Tibial nerve (tissue), 4 donors: ENCODE measurements around the gene AFF2. TPM values are rescaled to one million over a fixed set of nuclear protein-coding genes. Genes with fewer than 3 reads are reported as not detected.

ENCODE experiments used
- DNase-seq, 2 donors: peaks; one replicate each; pipeline ENCODE4 v3.0.0-alpha.2; 2019; ENCODE audit warnings: low spot score in 2 of 2
- H3K27ac ChIP-seq, 4 donors: fragments of 200-600 bp; sonication (generic) in 3 of 4; one replicate each; pipeline ENCODE4 v1.5.1; 2017 to 2019; ENCODE audit warnings: mild to moderate bottlenecking in 1 of 4
- H3K27me3 ChIP-seq, 2 donors: fragments of 200-600 bp; sonication (generic) in 1 of 2; one replicate each; pipeline versions ENCODE4 v1.5.1 to v1.6.0; 2017 to 2019
- H3K36me3 ChIP-seq, 3 donors: fragments of 200-600 bp; sonication (generic); one replicate each; pipeline ENCODE4 v1.5.1; 2018 to 2019
- H3K4me1 ChIP-seq, 4 donors: fragments of 200-600 bp; sonication (generic) in 3 of 4; one replicate each; pipeline ENCODE4 v1.5.1; 2017 to 2019
- H3K4me3 ChIP-seq, 4 donors: fragments of 200-600 bp; sonication (generic) in 3 of 4; one replicate each; pipeline ENCODE4 v1.5.1; 2017 to 2019; ENCODE audit warnings: mild to moderate bottlenecking in 1 of 4, moderate library complexity in 1 of 4
- H3K9me3 ChIP-seq, 4 donors: fragments of 200-600 bp; sonication (generic) in 3 of 4; one replicate each; pipeline ENCODE4 v1.5.1; 2017 to 2019
- CTCF ChIP-seq, 5 experiments: fragments of 200-600 bp in 3 of 5; fragments of 450-650 bp in 2 of 5; sonication (generic) in 3 of 5; IDR thresholded peaks; one replicate each; pipeline ENCODE4 v1.5.1; 2016 to 2019; ENCODE audit warnings: antibody characterized with exemption in 5 of 5, mild to moderate bottlenecking in 3 of 5, moderate library complexity in 2 of 5
- EP300 ChIP-seq, 2 donors: sonication (generic); formaldehyde crosslinking; IDR thresholded peaks; one replicate each; pipeline ENCODE4 v1.6.1; 2017; ENCODE audit warnings: antibody characterized with exemption in 2 of 2, mild to moderate bottlenecking in 1 of 2
- POLR2A ChIP-seq, 2 donors: fragments of 450-650 bp; IDR thresholded peaks; one replicate each; pipeline ENCODE4 v1.6.1; 2017; ENCODE audit warnings: antibody characterized with exemption in 2 of 2, mild to moderate bottlenecking in 2 of 2, moderate library complexity in 2 of 2
- WGBS, 2 donors: methylation state at CpG; one replicate each; pipeline ENCODE4 v1.1.5; 2018; 5-methylcytosine and 5-hydroxymethylcytosine counted together
- total RNA-seq, 4 donors: library from RNA; depleted of rRNA; stranded (reverse); fragments of >200 nt; gene quantifications; one replicate each; pipeline ENCODE4 v1.1.0, GENCODE V29; 2016

The AFF2 gene
- total RNA-seq, 4 donors from 2014 or later = 13.2 to 20.3 (median 16.1) TPM

GRCh38 chrX:148813967-148814366 lies 313.6 kb downstream of the AFF2 start:
- DNase-seq = no peak
- no peak overlapping the region for H3K27ac ChIP-seq
- no peaks in the 10 kb centered on the region for H3K4me1 ChIP-seq
- H3K9me3 ChIP-seq = no peaks in the 10 kb centered on the region
- no peak for TF ChIP-seq CTCF (IDR thresholded peaks at IDR 0.05)
- no peak for TF ChIP-seq EP300 (IDR thresholded peaks at IDR 0.05)
- TF ChIP-seq POLR2A (IDR thresholded peaks at IDR 0.05) = no peak
- H3K4me3 ChIP-seq = no peak overlapping the region
- WGBS, 2 donors = 76 to 85% methylated on average over 4 of the region's 4 CpGs
- H3K36me3 ChIP-seq = no peaks in the 10 kb centered on the region
- H3K27me3 ChIP-seq = no peaks in the 10 kb centered on the region

- no peak for DNase-seq
- Histone ChIP-seq H3K4me1 (no peaks in the 10 kb centered on the region), H3K36me3 (no peaks in the 10 kb centered on the region), H3K27me3 (no peaks in the 10 kb centered on the region), H3K9me3 (no peaks in the 10 kb centered on the region), H3K27ac (no peak overlapping the region), H3K4me3 (no peak overlapping the region)
- TF ChIP-seq POLR2A (IDR thresholded peaks at IDR 0.05) (no peak), EP300 (IDR thresholded peaks at IDR 0.05) (no peak), CTCF (IDR thresholded peaks at IDR 0.05) (no peak)
- WGBS, 2 donors = 78 to 100% methylated on average over 1 of the region's 1 CpG
Observed at GRCh38 chrX:148815218-148815961, 315.0 kb downstream of the AFF2 start.

GRCh38 chrX:148823986-148824385 lies 323.6 kb downstream of the AFF2 start:
- no peak for DNase-seq
- no peaks in the 10 kb centered on the region for H3K4me1 ChIP-seq
- no peak overlapping the region for H3K4me3 ChIP-seq
- WGBS, 2 donors = 52 to 84% methylated on average over 2 of the region's 2 CpGs
- TF ChIP-seq CTCF (IDR thresholded peaks at IDR 0.05) (no peak), POLR2A (IDR thresholded peaks at IDR 0.05) (no peak), EP300 (IDR thresholded peaks at IDR 0.05) (no peak)
- no peaks in the 10 kb centered on the region for H3K9me3 ChIP-seq
- no peak overlapping the region for H3K27ac ChIP-seq
- H3K27me3 ChIP-seq = no peaks in the 10 kb centered on the region
- H3K36me3 ChIP-seq = no peaks in the 10 kb centered on the region

GRCh38 chrX:148825696-148826095 lies 325.3 kb downstream of the AFF2 start:
- Histone ChIP-seq H3K27ac (no peak overlapping the region), H3K36me3 (no peaks in the 10 kb centered on the region), H3K9me3 (no peaks in the 10 kb centered on the region), H3K4me3 (no peak overlapping the region), H3K4me1 (no peaks in the 10 kb centered on the region), H3K27me3 (no peaks in the 10 kb centered on the region)
- TF ChIP-seq EP300 (IDR thresholded peaks at IDR 0.05) (no peak), CTCF (IDR thresholded peaks at IDR 0.05) (no peak), POLR2A (IDR thresholded peaks at IDR 0.05) (no peak)
- 61 to 69% methylated on average over 2 of the region's 2 CpGs for WGBS, 2 donors
- DNase-seq = no peak

- no peak for DNase-seq
- 59 to 72% methylated on average over 4 of the region's 4 CpGs for WGBS, 2 donors
- Histone ChIP-seq H3K27ac (no peak overlapping the region), H3K9me3 (no peaks in the 10 kb centered on the region), H3K4me1 (no peaks in the 10 kb centered on the region), H3K36me3 (no peaks in the 10 kb centered on the region), H3K27me3 (no peaks in the 10 kb centered on the region), H3K4me3 (no peak overlapping the region)
- TF ChIP-seq EP300 (IDR thresholded peaks at IDR 0.05) = no peak
Observed at GRCh38 chrX:148836741-148837140, 336.3 kb downstream of the AFF2 start.
